Endothelial cell (in vitro differentiated cells): ENCODE measurements around the gene TTC23. TPM values are rescaled to one million over a fixed set of nuclear protein-coding genes. Genes with fewer than 3 reads are reported as not detected.

ENCODE experiments used
- DNase-seq: peaks from one replicate; pipeline ENCODE4 v3.0.0; 2021; ENCODE audit warnings: low spot score
- H3K27ac Mint-ChIP-seq: one replicate; pipeline ENCODE4 v1.8.0; 2021; ENCODE audit warnings: mixed read lengths, inconsistent platforms; ENCODE audit not compliant: unreplicated experiment
- H3K27me3 Mint-ChIP-seq: one replicate; pipeline ENCODE4 v1.8.0; 2021; ENCODE audit warnings: mild to moderate bottlenecking, moderate library complexity, mixed read lengths, inconsistent platforms; ENCODE audit not compliant: unreplicated experiment
- H3K36me3 Mint-ChIP-seq: one replicate; pipeline ENCODE4 v1.8.0; 2021; ENCODE audit warnings: mild to moderate bottlenecking, low read depth, mixed read lengths, inconsistent platforms; ENCODE audit not compliant: unreplicated experiment
- H3K4me1 Mint-ChIP-seq: one replicate; pipeline ENCODE4 v1.8.0; 2021; ENCODE audit warnings: mild to moderate bottlenecking, mixed read lengths, inconsistent platforms; ENCODE audit not compliant: unreplicated experiment
- H3K4me3 Mint-ChIP-seq: one replicate; pipeline ENCODE4 v1.8.0; 2021; ENCODE audit warnings: mild to moderate bottlenecking, mixed read lengths, inconsistent platforms; ENCODE audit not compliant: unreplicated experiment
- H3K9me3 Mint-ChIP-seq: one replicate; pipeline ENCODE4 v1.8.0; 2021; ENCODE audit warnings: mixed read lengths, inconsistent platforms; ENCODE audit not compliant: unreplicated experiment
- CTCF ChIP-seq: fragments of 200-600 bp; sonication (generic); IDR thresholded peaks from one replicate; pipeline ENCODE4 v1.5.0; 2021; ENCODE audit warnings: antibody characterized with exemption; ENCODE audit not compliant: unreplicated experiment
- total RNA-seq: library from RNA; stranded (reverse); fragmentation: NEBNext Ultra II Directional; extraction: Animal tissue kit (Norgen Biotek cat#: 25700); gene quantifications from one replicate; pipeline ENCODE4 v1.2.1, GENCODE V29; 2021; ENCODE audit not compliant: unreplicated experiment

TTC23 gene
- total RNA-seq, 1 donor from 2014 or later: 24.3 TPM

- H3K27me3 Mint-ChIP-seq: peaks cover 4% of the 10 kb centered on the region
- H3K9me3 Mint-ChIP-seq: no peaks in the 10 kb centered on the region
- no peaks in the 10 kb centered on the region for H3K4me1 Mint-ChIP-seq
- TF ChIP-seq CTCF: no peak
- peaks cover 24% of the 10 kb centered on the region for H3K36me3 Mint-ChIP-seq
- H3K27ac Mint-ChIP-seq: no peak overlapping the region
- no peak overlapping the region for H3K4me3 Mint-ChIP-seq
- DNase-seq: no peak
Measured at GRCh38 chr15:99174567-99175395, 74.6 kb downstream of the TTC23 start.

GRCh38 chr15:99172989-99173388 is 76.4 kb downstream of the TTC23 start:
- H3K4me3 Mint-ChIP-seq: no peak overlapping the region
- peaks cover 21% of the 10 kb centered on the region for H3K36me3 Mint-ChIP-seq
- no peak for DNase-seq
- H3K9me3 Mint-ChIP-seq: no peaks in the 10 kb centered on the region
- peaks cover 9% of the 10 kb centered on the region for H3K27me3 Mint-ChIP-seq
- no peak for TF ChIP-seq CTCF
- no peaks in the 10 kb centered on the region for H3K4me1 Mint-ChIP-seq
- H3K27ac Mint-ChIP-seq: no peak overlapping the region

- H3K36me3 Mint-ChIP-seq: peaks cover 24% of the 10 kb centered on the region
- peaks cover 3% of the 10 kb centered on the region for H3K4me1 Mint-ChIP-seq
- no peak overlapping the region for H3K27ac Mint-ChIP-seq
- no peak overlapping the region for H3K4me3 Mint-ChIP-seq
- TF ChIP-seq CTCF: no peak
- H3K27me3 Mint-ChIP-seq: peaks cover 11% of the 10 kb centered on the region
- no peak for DNase-seq
- no peaks in the 10 kb centered on the region for H3K9me3 Mint-ChIP-seq
Measured at GRCh38 chr15:99172171-99172570, 77.2 kb downstream of the TTC23 start.

GRCh38 chr15:99170476-99171065 is 78.8 kb downstream of the TTC23 start:
- Mint-ChIP-seq H3K27ac (no peak overlapping the region), H3K9me3 (no peaks in the 10 kb centered on the region), H3K4me1 (peaks cover 3% of the 10 kb centered on the region), H3K4me3 (no peak overlapping the region), H3K27me3 (peaks cover 15% of the 10 kb centered on the region), H3K36me3 (peaks cover 27% of the 10 kb centered on the region)
- TF ChIP-seq CTCF: no peak
- no peak for DNase-seq

- Mint-ChIP-seq H3K27ac (no peak overlapping the region), H3K4me1 (peaks cover 3% of the 10 kb centered on the region)
Measured at GRCh38 chr15:99169769-99170311, 79.5 kb downstream of the TTC23 start.

More at GRCh38 chr15:99169769-99170311, 79.5 kb downstream of the TTC23 start:
- Mint-ChIP-seq H3K36me3 (peaks cover 26% of the 10 kb centered on the region), H3K27me3 (peaks cover 15% of the 10 kb centered on the region), H3K9me3 (no peaks in the 10 kb centered on the region), H3K4me3 (no peak overlapping the region)
- no peak for DNase-seq
- no peak for TF ChIP-seq CTCF
